Measurements from ENCODE around the gene ACHE. TPM values are rescaled to one million over a fixed set of nuclear protein-coding genes. Genes with fewer than 3 reads are reported as not detected.

The ACHE gene
- total and polyA plus RNA-seq, 2 of the 13 experiments (the other 11 are each of a cell fraction or from before 2014, with no cell fraction given): 0.18 to 0.40 TPM

DNA sequence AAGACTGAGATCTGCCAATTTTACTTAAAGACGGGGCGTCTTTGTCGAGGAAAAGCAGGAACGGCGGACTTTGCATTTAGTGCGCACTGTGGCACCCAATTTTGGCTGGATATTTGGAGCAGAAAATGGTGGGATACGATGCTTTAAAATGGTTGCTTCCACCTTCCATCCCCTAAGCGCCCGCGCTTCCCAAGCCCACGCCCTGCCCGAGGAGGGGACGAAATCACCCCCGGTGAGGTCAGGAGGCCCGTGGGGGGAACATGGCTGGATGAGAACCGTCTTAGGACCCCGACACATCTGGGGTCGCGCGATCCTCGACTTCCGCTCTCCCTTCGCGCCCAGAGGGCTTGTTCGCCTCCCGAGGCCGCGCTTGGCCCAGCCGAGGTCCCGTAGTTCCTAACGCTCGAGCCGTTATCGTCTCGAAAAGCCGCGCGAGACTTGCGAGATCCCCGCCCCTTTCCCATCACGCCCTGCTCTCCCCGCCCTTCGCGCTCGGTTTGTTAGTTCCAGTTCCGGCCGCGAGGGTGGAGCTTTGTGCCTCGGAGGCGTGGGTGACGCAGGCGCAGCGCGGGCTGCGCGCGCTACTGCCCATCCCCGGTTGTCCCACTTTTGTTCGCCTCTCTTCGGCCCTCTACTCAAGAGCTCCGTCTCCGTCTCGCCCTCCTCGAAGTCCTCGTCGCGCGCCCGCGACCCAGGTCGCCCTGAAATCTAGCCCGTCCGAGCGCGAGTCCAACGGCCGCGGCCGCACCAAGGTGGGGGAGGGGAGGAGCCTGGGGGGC, 20.9 kb downstream of the ACHE start, which contains the start of gene SRRT (continued):
- TF ChIP-seq, protein P1, sequence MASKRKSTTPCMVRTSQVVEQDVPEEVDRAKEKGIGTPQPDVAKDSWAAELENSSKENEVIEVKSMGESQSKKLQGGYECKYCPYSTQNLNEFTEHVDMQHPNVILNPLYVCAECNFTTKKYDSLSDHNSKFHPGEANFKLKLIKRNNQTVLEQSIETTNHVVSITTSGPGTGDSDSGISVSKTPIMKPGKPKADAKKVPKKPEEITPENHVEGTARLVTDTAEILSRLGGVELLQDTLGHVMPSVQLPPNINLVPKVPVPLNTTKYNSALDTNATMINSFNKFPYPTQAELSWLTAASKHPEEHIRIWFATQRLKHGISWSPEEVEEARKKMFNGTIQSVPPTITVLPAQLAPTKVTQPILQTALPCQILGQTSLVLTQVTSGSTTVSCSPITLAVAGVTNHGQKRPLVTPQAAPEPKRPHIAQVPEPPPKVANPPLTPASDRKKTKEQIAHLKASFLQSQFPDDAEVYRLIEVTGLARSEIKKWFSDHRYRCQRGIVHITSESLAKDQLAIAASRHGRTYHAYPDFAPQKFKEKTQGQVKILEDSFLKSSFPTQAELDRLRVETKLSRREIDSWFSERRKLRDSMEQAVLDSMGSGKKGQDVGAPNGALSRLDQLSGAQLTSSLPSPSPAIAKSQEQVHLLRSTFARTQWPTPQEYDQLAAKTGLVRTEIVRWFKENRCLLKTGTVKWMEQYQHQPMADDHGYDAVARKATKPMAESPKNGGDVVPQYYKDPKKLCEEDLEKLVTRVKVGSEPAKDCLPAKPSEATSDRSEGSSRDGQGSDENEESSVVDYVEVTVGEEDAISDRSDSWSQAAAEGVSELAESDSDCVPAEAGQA (IDR thresholded peaks at IDR 0.05; ENCODE audit: low read depth): peak; percentile 77
- TF ChIP-seq, protein P1 (CRISPR knock-in tag; IDR thresholded peaks at IDR 0.05; ENCODE audit: borderline replicate concordance): no peak
- TF ChIP-seq SMAD3 (CRISPR knock-in tag; IDR thresholded peaks at IDR 0.05) (no peak; the same call in 1 of the 2 replicates), PHF5A (CRISPR knock-in tag; IDR thresholded peaks at IDR 0.05; ENCODE audit: low read depth, unreplicated experiment) (peak; percentile 70), SMAD9 (CRISPR knock-in tag; IDR thresholded peaks at IDR 0.05) (no peak), ZNF451 (CRISPR knock-in tag; IDR thresholded peaks at IDR 0.05) (peak; percentile 59; the same call in 1 of the 2 replicates), ZNF30 (CRISPR knock-in tag; IDR thresholded peaks at IDR 0.05) (peak; percentile 49; the same call in 1 of the 2 replicates), ZNF180 (CRISPR knock-in tag; IDR thresholded peaks at IDR 0.05; ENCODE audit: borderline replicate concordance, low read depth) (no peak), KLF11 (CRISPR knock-in tag; IDR thresholded peaks at IDR 0.05) (peak; percentile 88), MEF2D (CRISPR knock-in tag; IDR thresholded peaks at IDR 0.05) (peak; percentile 65), NAIF1 (CRISPR knock-in tag; IDR thresholded peaks at IDR 0.05; ENCODE audit: borderline replicate concordance) (no peak), HDAC6 (IDR thresholded peaks at IDR 0.05; ENCODE audit: low read depth, low read length) (no peak), MEIS1 (CRISPR knock-in tag; IDR thresholded peaks at IDR 0.05; ENCODE audit: borderline replicate concordance) (peak; percentile 84), MATR3 (CRISPR knock-in tag; IDR thresholded peaks at IDR 0.05) (no peak), JUN (CRISPR knock-in tag; IDR thresholded peaks at IDR 0.05) (no peak), KLF16 (CRISPR knock-in tag; IDR thresholded peaks at IDR 0.05) (peak in 1 of 2 experiments; percentile 81; a peak in 2 of 4 replicates)
- TF ChIP-seq, protein P2, sequence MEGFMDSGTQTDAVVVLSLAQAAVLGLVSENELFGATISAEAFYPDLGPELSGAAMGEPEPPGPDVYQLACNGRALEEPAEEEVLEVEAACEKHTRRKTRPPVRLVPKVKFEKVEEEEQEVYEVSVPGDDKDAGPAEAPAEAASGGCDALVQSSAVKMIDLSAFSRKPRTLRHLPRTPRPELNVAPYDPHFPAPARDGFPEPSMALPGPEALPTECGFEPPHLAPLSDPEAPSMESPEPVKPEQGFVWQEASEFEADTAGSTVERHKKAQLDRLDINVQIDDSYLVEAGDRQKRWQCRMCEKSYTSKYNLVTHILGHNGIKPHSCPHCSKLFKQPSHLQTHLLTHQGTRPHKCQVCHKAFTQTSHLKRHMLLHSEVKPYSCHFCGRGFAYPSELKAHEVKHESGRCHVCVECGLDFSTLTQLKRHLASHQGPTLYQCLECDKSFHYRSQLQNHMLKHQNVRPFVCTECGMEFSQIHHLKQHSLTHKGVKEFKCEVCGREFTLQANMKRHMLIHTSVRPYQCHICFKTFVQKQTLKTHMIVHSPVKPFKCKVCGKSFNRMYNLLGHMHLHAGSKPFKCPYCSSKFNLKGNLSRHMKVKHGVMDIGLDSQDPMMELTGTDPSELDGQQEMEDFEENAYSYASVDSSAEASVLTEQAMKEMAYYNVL (CRISPR knock-in tag; IDR thresholded peaks at IDR 0.05; ENCODE audit: borderline replicate concordance): peak; percentile 51; the same call in 1 of the 2 replicates
- TF ChIP-seq, protein P3, sequence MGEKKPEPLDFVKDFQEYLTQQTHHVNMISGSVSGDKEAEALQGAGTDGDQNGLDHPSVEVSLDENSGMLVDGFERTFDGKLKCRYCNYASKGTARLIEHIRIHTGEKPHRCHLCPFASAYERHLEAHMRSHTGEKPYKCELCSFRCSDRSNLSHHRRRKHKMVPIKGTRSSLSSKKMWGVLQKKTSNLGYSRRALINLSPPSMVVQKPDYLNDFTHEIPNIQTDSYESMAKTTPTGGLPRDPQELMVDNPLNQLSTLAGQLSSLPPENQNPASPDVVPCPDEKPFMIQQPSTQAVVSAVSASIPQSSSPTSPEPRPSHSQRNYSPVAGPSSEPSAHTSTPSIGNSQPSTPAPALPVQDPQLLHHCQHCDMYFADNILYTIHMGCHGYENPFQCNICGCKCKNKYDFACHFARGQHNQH (CRISPR knock-in tag; IDR thresholded peaks at IDR 0.05): no peak
- TF ChIP-seq, protein P4, sequence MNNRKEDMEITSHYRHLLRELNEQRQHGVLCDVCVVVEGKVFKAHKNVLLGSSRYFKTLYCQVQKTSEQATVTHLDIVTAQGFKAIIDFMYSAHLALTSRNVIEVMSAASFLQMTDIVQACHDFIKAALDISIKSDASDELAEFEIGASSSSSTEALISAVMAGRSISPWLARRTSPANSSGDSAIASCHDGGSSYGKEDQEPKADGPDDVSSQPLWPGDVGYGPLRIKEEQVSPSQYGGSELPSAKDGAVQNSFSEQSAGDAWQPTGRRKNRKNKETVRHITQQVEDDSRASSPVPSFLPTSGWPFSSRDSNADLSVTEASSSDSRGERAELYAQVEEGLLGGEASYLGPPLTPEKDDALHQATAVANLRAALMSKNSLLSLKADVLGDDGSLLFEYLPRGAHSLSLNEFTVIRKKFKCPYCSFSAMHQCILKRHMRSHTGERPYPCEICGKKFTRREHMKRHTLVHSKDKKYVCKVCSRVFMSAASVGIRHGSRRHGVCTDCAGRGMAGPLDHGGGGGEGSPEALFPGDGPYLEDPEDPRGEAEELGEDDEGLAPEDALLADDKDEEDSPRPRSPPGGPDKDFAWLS (CRISPR knock-in tag; IDR thresholded peaks at IDR 0.05; ENCODE audit: borderline replicate concordance): peak; percentile 74

All from HepG2 (cell line).